ENCODE results near the gene GRIP2. TPM values are rescaled to one million over a fixed set of nuclear protein-coding genes. Genes with fewer than 3 reads are reported as not detected.

Gene GRIP2
- total RNA-seq, 1 donor from 2014 or later: not detected

DNA sequence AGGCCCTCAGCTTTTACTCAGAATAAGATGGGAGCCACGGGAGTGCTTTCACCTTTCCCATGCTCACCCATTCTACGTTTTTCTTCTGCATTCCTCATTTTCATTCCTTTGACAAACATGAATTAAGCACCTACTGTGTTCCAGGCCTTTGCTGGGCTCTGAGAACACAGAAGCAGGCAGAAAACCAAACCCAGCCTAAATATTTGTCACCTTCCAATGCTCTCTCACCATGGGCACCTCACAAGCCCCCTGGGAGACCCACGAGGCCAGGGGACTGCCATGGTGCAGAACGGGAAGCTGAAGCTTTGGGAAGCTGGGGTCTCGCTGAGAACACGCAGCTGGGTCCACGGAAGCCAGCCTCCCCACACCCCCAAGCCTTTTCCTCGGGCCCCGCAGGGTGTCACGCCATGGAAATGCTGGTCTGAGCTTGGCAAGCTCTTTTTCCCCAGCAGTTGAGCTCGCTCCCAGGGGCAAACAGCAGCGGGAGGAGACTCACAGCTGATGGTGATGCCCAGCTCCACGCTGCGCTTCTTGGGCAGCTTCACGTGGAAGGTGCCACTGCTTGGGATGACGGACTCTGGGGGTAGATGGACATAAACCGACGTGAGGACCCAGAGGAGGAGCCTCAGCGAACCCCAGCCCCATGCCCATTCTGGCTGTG lies 27.7 kb downstream of the GRIP2 start:
- no peaks in the 10 kb centered on the region for H3K27me3 ChIP-seq
- no peaks in the 10 kb centered on the region for H3K36me3 ChIP-seq
- DNase-seq (ENCODE audit: low spot score): no peak
- H3K4me3 Mint-ChIP-seq: no peak overlapping the region
- no peak overlapping the region for H3K27ac Mint-ChIP-seq
- no peaks in the 10 kb centered on the region for H4K20me1 ChIP-seq (ENCODE audit: low read depth)
- H2AFZ ChIP-seq (replicated peaks): no peak overlapping the region
- no peaks in the 10 kb centered on the region for H3K9me3 ChIP-seq (ENCODE audit: low read depth)
- no peak for TF ChIP-seq EZH2 (IDR thresholded peaks at IDR 0.05)
- peaks cover 9% of the 10 kb centered on the region for H3K27me3 Mint-ChIP-seq (ENCODE audit: insufficient read depth, low read depth)
- no peak overlapping the region for H3K4me3 ChIP-seq
- H3K79me2 ChIP-seq (ENCODE audit: low read depth): no peaks in the 10 kb centered on the region
- no peak overlapping the region for H3K4me2 ChIP-seq
- H3K4me1 ChIP-seq: no peaks in the 10 kb centered on the region
- no peaks in the 10 kb centered on the region for H3F3A ChIP-seq (ENCODE audit: low read depth)
- H3K36me3 Mint-ChIP-seq: no peaks in the 10 kb centered on the region
- no peaks in the 10 kb centered on the region for H3K9me3 Mint-ChIP-seq
- H3K9ac ChIP-seq: no peak overlapping the region
- peaks cover 9% of the 10 kb centered on the region for H3K4me1 Mint-ChIP-seq
- no peak overlapping the region for H3K27ac ChIP-seq

DNA sequence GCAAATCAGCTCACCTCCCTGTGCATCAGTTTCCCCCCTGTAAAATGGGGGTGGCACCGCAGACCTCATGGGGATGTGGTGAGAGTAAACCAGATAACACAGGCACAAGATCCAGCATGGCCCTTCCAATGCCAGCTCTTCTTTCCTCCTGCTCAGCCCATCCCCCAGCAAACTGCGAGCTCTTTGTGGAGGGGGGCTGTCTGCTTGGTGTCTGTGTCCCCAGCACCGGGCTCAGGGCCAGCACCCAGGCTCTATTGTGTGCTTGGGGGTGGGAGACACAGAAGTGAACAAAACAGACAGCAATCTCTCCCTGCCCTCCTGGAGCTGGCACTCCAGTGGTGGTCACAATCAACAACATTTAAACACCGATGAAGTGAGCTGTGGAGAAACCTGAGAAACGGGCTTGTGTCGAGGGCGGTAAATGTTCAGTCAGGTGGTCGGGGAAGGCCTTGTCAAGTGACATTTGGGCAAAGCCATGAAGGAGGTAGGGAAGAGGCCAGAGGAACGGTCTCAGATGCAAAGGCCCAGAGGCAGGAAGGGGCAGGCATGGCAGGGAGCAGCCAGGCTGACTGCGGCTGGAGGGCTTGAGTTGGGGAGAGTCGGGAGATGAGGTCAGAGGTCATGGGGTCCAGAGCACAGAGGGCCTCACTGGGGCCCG lies 28.4 kb downstream of the GRIP2 start:
- Mint-ChIP-seq H3K4me1 (peaks cover 9% of the 10 kb centered on the region), H3K27me3 (ENCODE audit: insufficient read depth, low read depth) (peaks cover 10% of the 10 kb centered on the region), H3K9me3 (no peaks in the 10 kb centered on the region), H3K27ac (peak overlapping the region; percentile 65), H3K4me3 (peak overlapping the region; percentile 15), H3K36me3 (no peaks in the 10 kb centered on the region)
- Histone ChIP-seq H3K9me3 (ENCODE audit: low read depth) (no peaks in the 10 kb centered on the region), H3K79me2 (ENCODE audit: low read depth) (no peaks in the 10 kb centered on the region), H3K27ac (no peak overlapping the region), H3F3A (ENCODE audit: low read depth) (no peaks in the 10 kb centered on the region), H2AFZ (replicated peaks) (no peak overlapping the region), H3K9ac (no peak overlapping the region), H3K27me3 (no peaks in the 10 kb centered on the region), H4K20me1 (ENCODE audit: low read depth) (no peaks in the 10 kb centered on the region), H3K36me3 (no peaks in the 10 kb centered on the region), H3K4me2 (no peak overlapping the region), H3K4me3 (no peak overlapping the region), H3K4me1 (no peaks in the 10 kb centered on the region)
- TF ChIP-seq EZH2phosphoT487 (IDR thresholded peaks at IDR 0.05) (no peak), EZH2 (IDR thresholded peaks at IDR 0.05) (no peak)
- TF ChIP-seq, protein P1, sequence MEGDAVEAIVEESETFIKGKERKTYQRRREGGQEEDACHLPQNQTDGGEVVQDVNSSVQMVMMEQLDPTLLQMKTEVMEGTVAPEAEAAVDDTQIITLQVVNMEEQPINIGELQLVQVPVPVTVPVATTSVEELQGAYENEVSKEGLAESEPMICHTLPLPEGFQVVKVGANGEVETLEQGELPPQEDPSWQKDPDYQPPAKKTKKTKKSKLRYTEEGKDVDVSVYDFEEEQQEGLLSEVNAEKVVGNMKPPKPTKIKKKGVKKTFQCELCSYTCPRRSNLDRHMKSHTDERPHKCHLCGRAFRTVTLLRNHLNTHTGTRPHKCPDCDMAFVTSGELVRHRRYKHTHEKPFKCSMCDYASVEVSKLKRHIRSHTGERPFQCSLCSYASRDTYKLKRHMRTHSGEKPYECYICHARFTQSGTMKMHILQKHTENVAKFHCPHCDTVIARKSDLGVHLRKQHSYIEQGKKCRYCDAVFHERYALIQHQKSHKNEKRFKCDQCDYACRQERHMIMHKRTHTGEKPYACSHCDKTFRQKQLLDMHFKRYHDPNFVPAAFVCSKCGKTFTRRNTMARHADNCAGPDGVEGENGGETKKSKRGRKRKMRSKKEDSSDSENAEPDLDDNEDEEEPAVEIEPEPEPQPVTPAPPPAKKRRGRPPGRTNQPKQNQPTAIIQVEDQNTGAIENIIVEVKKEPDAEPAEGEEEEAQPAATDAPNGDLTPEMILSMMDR (IDR thresholded peaks at IDR 0.05): no peak
- DNase-seq (ENCODE audit: low spot score): no peak

- H3K4me1 ChIP-seq: no peaks in the 10 kb centered on the region
- DNase-seq (ENCODE audit: low spot score): no peak
- no peaks in the 10 kb centered on the region for H3K9me3 Mint-ChIP-seq
- no peak overlapping the region for H3K27ac ChIP-seq
- H3K36me3 ChIP-seq: no peaks in the 10 kb centered on the region
- no peaks in the 10 kb centered on the region for H4K20me1 ChIP-seq (ENCODE audit: low read depth)
- no peaks in the 10 kb centered on the region for H3K27me3 ChIP-seq
- H3K9ac ChIP-seq: no peak overlapping the region
- no peak overlapping the region for H3K4me2 ChIP-seq
- peaks cover 9% of the 10 kb centered on the region for H3K4me1 Mint-ChIP-seq
- no peaks in the 10 kb centered on the region for H3K9me3 ChIP-seq (ENCODE audit: low read depth)
- H3K27ac Mint-ChIP-seq: no peak overlapping the region
- H3K4me3 ChIP-seq: no peak overlapping the region
- peaks cover 10% of the 10 kb centered on the region for H3K27me3 Mint-ChIP-seq (ENCODE audit: insufficient read depth, low read depth)
- TF ChIP-seq, protein P1 (IDR thresholded peaks at IDR 0.05): no peak
- no peak for TF ChIP-seq EZH2phosphoT487 (IDR thresholded peaks at IDR 0.05)
- no peak for TF ChIP-seq EZH2 (IDR thresholded peaks at IDR 0.05)
- H2AFZ ChIP-seq (replicated peaks): no peak overlapping the region
- no peaks in the 10 kb centered on the region for H3F3A ChIP-seq (ENCODE audit: low read depth)
- no peaks in the 10 kb centered on the region for H3K36me3 Mint-ChIP-seq
- no peaks in the 10 kb centered on the region for H3K79me2 ChIP-seq (ENCODE audit: low read depth)
- no peak overlapping the region for H3K4me3 Mint-ChIP-seq
Measured at GRCh38 chr3:14510838-14511622, 29.1 kb downstream of the GRIP2 start.
